ENCODE data around the gene PCBP3. TPM values are rescaled to one million over a fixed set of nuclear protein-coding genes. Genes with fewer than 3 reads are reported as not detected.

The PCBP3 gene
- total and polyA plus RNA-seq, 5 experiments from 2014 or later = 0.47 to 2.3 (median 0.95) TPM; not detected in 1

GRCh38 chr21:45930231-45930760, 286.8 kb downstream of the PCBP3 start:
- H3K4me1 Mint-ChIP-seq = peaks cover 2 to 14% (median 9%) of the 10 kb centered on the region in 4 donors
- H3K27me3 Mint-ChIP-seq = no peaks in the 10 kb centered on the region
- no peaks in the 10 kb centered on the region for H3K36me3 Mint-ChIP-seq
- no peak for DNase-seq
- ATAC-seq = no peak
- no peak overlapping the region for H3K4me3 Mint-ChIP-seq
- peaks cover 0 to 11% (median 0%) of the 10 kb centered on the region in 9 donors for H3K9me3 Mint-ChIP-seq
- H3K27ac Mint-ChIP-seq = no peak overlapping the region
- POLR2A ChIA-PET = no interaction called here

DNA sequence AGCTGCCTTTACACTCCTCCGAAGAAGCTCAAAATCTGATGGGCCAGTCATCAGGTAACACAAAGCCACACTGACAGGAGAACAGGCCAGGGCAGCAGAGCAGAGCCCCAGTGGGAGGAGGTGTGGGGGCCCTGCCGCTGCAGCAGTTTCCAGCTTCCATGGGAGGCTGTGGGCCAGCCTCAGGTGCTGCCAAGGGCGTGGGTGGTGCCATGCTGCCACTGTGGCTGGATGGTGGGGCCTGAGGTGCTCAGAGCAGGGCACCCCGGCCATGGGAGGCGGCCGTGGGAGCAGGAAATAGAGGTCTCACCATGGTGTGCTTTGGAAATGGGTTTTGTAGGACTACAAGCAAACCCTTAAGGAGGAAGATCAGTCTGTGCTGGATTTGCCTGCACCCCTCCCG, 287.3 kb downstream of the PCBP3 start:
- H3K36me3 Mint-ChIP-seq = no peaks in the 10 kb centered on the region
- H3K4me1 Mint-ChIP-seq = peaks cover 2 to 14% (median 9%) of the 10 kb centered on the region in 4 donors
- ATAC-seq (no peak), DNase-seq (no peak)
- H3K4me3 Mint-ChIP-seq = no peak overlapping the region
- POLR2A ChIA-PET = no interaction called here
- H3K9me3 Mint-ChIP-seq = peaks cover 0 to 11% (median 0%) of the 10 kb centered on the region in 9 donors
- no peak overlapping the region for H3K27ac Mint-ChIP-seq
- H3K27me3 Mint-ChIP-seq = no peaks in the 10 kb centered on the region

DNA sequence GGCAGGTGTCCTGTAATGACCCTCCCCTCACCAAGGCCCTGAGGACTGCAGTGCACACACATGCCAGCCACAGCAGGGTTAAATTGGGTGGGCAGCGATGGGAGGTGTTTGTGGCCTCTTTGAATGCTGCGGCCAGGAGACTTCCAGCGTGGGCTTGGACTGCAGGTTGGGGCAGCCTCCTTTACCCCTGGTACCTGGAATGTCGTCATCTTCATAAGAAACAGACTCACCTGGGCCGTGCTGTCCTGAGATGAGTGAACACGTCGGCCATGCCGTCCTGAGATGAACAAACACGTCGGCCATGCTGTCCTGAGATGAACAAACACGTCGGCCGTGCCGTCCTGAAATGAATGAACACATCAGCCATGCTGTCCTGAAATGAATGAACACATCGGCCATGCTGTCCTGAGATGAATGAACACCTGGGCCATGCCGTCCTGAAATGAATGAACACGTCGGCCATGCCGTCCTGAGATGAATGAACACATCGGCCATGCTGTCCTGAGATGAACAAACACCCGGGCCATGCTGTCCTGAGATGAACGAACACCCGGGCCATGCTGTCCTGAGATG, 288.0 kb downstream of the PCBP3 start:
- Mint-ChIP-seq H3K9me3 (peaks cover 0 to 13% (median 0%) of the 10 kb centered on the region in 9 donors), H3K4me1 (peaks cover 2 to 14% (median 7%) of the 10 kb centered on the region in 4 donors), H3K4me3 (no peak overlapping the region), H3K27ac (no peak overlapping the region), H3K36me3 (peaks cover 0 to 2% (median 0%) of the 10 kb centered on the region in 3 donors), H3K27me3 (no peaks in the 10 kb centered on the region)
- no peak for ATAC-seq
- POLR2A ChIA-PET = no interaction called here
- DNase-seq = no peak

GRCh38 chr21:45932922-45933502, 289.5 kb downstream of the PCBP3 start:
- Mint-ChIP-seq H3K36me3 (peaks cover 0 to 2% (median 0%) of the 10 kb centered on the region in 3 donors), H3K27ac (no peak overlapping the region), H3K27me3 (no peaks in the 10 kb centered on the region), H3K9me3 (peaks cover 0 to 22% (median 0%) of the 10 kb centered on the region in 9 donors), H3K4me3 (no peak overlapping the region), H3K4me1 (peaks cover 0 to 5% (median 3%) of the 10 kb centered on the region in 4 donors)
- POLR2A ChIA-PET = no interaction called here
- no peak for ATAC-seq
- DNase-seq = peak in 1 of 10 donors; percentile 45

DNA sequence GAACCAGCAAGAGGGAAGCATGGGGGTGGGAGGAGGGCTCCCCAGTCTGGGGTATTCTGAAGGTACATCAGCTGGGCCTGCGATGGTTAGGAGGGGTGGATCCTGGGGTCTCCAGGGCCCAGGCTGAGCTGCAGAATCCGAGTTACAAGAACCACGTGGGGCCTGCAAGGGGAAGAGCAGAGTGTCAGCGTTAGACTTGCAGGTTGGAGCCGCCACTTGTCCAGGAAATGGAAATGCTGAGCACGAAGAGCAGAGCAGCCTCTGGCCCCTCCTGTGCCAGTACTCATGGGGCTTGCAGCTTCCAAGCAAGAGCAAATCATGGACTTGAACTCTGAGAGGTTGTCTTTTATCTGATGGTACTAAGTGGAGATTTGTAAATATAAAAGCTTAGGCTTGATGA, 290.6 kb downstream of the PCBP3 start:
- Mint-ChIP-seq H3K4me3 (no peak overlapping the region), H3K27ac (peak overlapping the region in 3 of 10 donors; percentile 34 to 72 (median 53)), H3K4me1 (peaks cover 0 to 6% (median 4%) of the 10 kb centered on the region in 4 donors), H3K36me3 (peaks cover 0 to 2% (median 0%) of the 10 kb centered on the region in 3 donors), H3K9me3 (peaks cover 0 to 22% (median 0%) of the 10 kb centered on the region in 9 donors), H3K27me3 (no peaks in the 10 kb centered on the region)
- DNase-seq (no peak), ATAC-seq (no peak)
- POLR2A ChIA-PET = no interaction called here

GRCh38 chr21:45934554-45934953, 291.0 kb downstream of the PCBP3 start:
- Mint-ChIP-seq H3K27ac (peak overlapping the region in 1 of 10 donors; percentile 34), H3K4me3 (no peak overlapping the region), H3K9me3 (peaks cover 0 to 22% (median 0%) of the 10 kb centered on the region in 9 donors), H3K36me3 (peaks cover 0 to 2% (median 0%) of the 10 kb centered on the region in 3 donors), H3K27me3 (no peaks in the 10 kb centered on the region), H3K4me1 (peaks cover 0 to 6% (median 4%) of the 10 kb centered on the region in 4 donors)
- DNase-seq = no peak
- no peak for ATAC-seq
- POLR2A ChIA-PET = no interaction called here

DNA sequence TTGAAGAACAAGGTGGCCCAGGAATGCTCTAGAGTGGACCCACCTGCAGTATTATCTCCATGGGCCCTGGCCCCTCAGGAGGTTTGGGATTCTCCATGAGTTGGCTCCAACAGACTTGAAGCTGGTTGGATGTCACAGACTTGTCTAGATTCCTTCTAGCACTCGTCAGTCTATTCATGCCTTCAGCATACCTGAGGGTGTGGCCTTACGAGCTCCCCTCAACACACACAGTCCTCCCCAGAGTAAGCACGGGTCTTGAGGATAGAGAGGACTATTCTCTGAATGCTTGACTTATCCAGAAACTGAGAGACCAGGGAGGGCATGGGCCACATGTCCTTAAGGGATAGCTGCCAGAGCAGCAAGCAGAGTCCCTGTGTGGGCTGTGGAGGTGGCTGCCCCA, 292.1 kb downstream of the PCBP3 start:
- H3K4me1 Mint-ChIP-seq = peaks cover 0 to 6% (median 4%) of the 10 kb centered on the region in 4 donors
- POLR2A ChIA-PET = no interaction called here
- no peak for DNase-seq
- no peak for ATAC-seq
- H3K4me3 Mint-ChIP-seq = no peak overlapping the region
- H3K27me3 Mint-ChIP-seq = no peaks in the 10 kb centered on the region
- H3K36me3 Mint-ChIP-seq = peaks cover 0 to 2% (median 0%) of the 10 kb centered on the region in 3 donors
- H3K9me3 Mint-ChIP-seq = peaks cover 0 to 22% (median 0%) of the 10 kb centered on the region in 9 donors
- H3K27ac Mint-ChIP-seq = no peak overlapping the region

DNA sequence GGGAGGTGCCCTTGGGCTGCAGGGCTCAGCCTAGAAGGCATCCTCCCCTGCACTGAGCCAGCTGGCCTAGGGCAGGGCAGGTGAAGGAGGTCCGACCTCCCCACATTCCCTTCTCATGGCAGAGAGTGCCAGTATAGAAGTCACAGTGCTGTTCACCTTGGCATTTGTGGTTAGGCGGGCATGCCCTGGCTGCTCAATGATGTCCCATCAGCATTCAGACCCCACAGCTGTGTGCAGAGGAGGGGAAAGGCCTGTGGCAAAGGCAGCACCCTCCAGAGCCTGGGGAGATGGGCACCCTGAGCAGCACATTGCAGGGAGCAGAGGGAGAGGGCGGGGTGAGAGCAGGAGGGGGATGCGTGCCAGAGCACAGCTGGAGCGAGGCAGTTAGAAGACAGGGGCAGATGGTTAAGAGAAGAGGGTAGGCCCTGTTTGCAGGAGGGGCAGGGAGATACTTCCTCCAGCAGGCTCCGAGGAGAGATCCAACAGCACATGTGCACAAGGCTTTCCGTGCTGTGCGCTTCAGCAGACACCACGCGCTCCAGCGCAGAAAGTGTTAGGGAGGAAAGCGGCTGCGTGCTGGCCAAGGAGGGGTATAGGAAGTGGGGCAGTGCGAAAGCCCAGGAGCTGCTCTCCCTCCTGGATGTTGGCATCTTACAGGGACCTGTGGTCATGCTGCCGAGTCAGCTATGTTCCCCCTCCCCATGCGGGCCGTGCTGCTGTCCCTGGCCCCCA, 294.4 kb downstream of the PCBP3 start:
- POLR2A ChIA-PET = no interaction called here
- no peak overlapping the region for H3K4me3 Mint-ChIP-seq
- ATAC-seq (no peak), DNase-seq (no peak)
- H3K27ac Mint-ChIP-seq = peak overlapping the region in 1 of 10 donors; percentile 29
- no peaks in the 10 kb centered on the region for H3K27me3 Mint-ChIP-seq
- peaks cover 0 to 22% (median 0%) of the 10 kb centered on the region in 9 donors for H3K9me3 Mint-ChIP-seq
- peaks cover 0 to 2% (median 0%) of the 10 kb centered on the region in 3 donors for H3K36me3 Mint-ChIP-seq
- H3K4me1 Mint-ChIP-seq = peaks cover 0 to 6% (median 4%) of the 10 kb centered on the region in 4 donors

DNA sequence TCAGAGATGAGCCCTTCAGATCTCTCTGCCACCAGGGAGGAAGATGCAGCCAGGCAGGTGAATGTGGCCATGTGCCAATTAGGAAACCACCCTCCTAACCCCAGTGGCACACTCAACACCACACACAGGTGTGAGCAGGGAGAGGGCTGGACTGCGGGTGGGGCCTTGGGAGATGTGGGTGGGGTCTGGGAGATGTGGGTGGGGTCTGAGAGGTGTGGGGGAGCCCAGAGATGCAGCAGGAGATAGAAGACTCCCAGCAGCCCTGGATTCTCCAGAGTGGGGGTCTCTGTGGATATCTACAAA, 294.9 kb downstream of the PCBP3 start:
- peaks cover 0 to 2% (median 0%) of the 10 kb centered on the region in 3 donors for H3K36me3 Mint-ChIP-seq
- ATAC-seq (no peak), DNase-seq (no peak)
- H3K27ac Mint-ChIP-seq = no peak overlapping the region
- no peak overlapping the region for H3K4me3 Mint-ChIP-seq
- no peaks in the 10 kb centered on the region for H3K27me3 Mint-ChIP-seq
- peaks cover 0 to 22% (median 0%) of the 10 kb centered on the region in 9 donors for H3K9me3 Mint-ChIP-seq
- peaks cover 0 to 6% (median 4%) of the 10 kb centered on the region in 4 donors for H3K4me1 Mint-ChIP-seq
- POLR2A ChIA-PET = no interaction called here

- Mint-ChIP-seq H3K4me3 (no peak overlapping the region), H3K36me3 (peaks cover 0 to 2% (median 0%) of the 10 kb centered on the region in 3 donors), H3K27ac (no peak overlapping the region), H3K27me3 (no peaks in the 10 kb centered on the region), H3K9me3 (peaks cover 0 to 20% (median 0%) of the 10 kb centered on the region in 9 donors), H3K4me1 (peaks cover 0 to 6% (median 4%) of the 10 kb centered on the region in 4 donors)
- POLR2A ChIA-PET = no interaction called here
- DNase-seq = no peak
- no peak for ATAC-seq
Observed at GRCh38 chr21:45938811-45939520, 295.4 kb downstream of the PCBP3 start.

- ATAC-seq = no peak
- H3K9me3 Mint-ChIP-seq = peaks cover 0 to 20% (median 0%) of the 10 kb centered on the region in 9 donors
- POLR2A ChIA-PET = no interaction called here
- H3K27ac Mint-ChIP-seq = no peak overlapping the region
- DNase-seq = no peak
- peaks cover 0 to 2% (median 0%) of the 10 kb centered on the region in 3 donors for H3K36me3 Mint-ChIP-seq
- H3K27me3 Mint-ChIP-seq = no peaks in the 10 kb centered on the region
- H3K4me3 Mint-ChIP-seq = no peak overlapping the region
- peaks cover 0 to 6% (median 4%) of the 10 kb centered on the region in 4 donors for H3K4me1 Mint-ChIP-seq
Observed at GRCh38 chr21:45939521-45940045, 296.1 kb downstream of the PCBP3 start.

GRCh38 chr21:45940091-45940490, 296.6 kb downstream of the PCBP3 start:
- POLR2A ChIA-PET = no interaction called here

More at GRCh38 chr21:45940091-45940490, 296.6 kb downstream of the PCBP3 start:
- H3K36me3 Mint-ChIP-seq = peaks cover 0 to 2% (median 0%) of the 10 kb centered on the region in 3 donors
- H3K27ac Mint-ChIP-seq = no peak overlapping the region
- H3K27me3 Mint-ChIP-seq = no peaks in the 10 kb centered on the region
- no peak for DNase-seq
- H3K9me3 Mint-ChIP-seq = peaks cover 0 to 18% (median 0%) of the 10 kb centered on the region in 9 donors
- no peak for ATAC-seq
- peaks cover 0 to 6% (median 4%) of the 10 kb centered on the region in 4 donors for H3K4me1 Mint-ChIP-seq
- H3K4me3 Mint-ChIP-seq = no peak overlapping the region

Data from naive thymus-derived CD8-positive, alpha-beta T cell (primary cell).